ENCODE measurements around the gene PER1. TPM values are rescaled to one million over a fixed set of nuclear protein-coding genes. Genes with fewer than 3 reads are reported as not detected.
A peak's percentile ranks its signal among the peaks of the same experiment; 100 is the strongest.

The PER1 gene, protein sequence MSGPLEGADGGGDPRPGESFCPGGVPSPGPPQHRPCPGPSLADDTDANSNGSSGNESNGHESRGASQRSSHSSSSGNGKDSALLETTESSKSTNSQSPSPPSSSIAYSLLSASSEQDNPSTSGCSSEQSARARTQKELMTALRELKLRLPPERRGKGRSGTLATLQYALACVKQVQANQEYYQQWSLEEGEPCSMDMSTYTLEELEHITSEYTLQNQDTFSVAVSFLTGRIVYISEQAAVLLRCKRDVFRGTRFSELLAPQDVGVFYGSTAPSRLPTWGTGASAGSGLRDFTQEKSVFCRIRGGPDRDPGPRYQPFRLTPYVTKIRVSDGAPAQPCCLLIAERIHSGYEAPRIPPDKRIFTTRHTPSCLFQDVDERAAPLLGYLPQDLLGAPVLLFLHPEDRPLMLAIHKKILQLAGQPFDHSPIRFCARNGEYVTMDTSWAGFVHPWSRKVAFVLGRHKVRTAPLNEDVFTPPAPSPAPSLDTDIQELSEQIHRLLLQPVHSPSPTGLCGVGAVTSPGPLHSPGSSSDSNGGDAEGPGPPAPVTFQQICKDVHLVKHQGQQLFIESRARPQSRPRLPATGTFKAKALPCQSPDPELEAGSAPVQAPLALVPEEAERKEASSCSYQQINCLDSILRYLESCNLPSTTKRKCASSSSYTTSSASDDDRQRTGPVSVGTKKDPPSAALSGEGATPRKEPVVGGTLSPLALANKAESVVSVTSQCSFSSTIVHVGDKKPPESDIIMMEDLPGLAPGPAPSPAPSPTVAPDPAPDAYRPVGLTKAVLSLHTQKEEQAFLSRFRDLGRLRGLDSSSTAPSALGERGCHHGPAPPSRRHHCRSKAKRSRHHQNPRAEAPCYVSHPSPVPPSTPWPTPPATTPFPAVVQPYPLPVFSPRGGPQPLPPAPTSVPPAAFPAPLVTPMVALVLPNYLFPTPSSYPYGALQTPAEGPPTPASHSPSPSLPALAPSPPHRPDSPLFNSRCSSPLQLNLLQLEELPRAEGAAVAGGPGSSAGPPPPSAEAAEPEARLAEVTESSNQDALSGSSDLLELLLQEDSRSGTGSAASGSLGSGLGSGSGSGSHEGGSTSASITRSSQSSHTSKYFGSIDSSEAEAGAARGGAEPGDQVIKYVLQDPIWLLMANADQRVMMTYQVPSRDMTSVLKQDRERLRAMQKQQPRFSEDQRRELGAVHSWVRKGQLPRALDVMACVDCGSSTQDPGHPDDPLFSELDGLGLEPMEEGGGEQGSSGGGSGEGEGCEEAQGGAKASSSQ (N-terminal part only)
- 40.7 and 45.0 TPM in 2 replicates for total RNA-seq

GRCh38 chr17:8152112-8152775 is at the start of gene PER1:
PER1 (minus strand) TSS chr17:8152404; CDS start chr17:8150706, 1,698 bp downstream.
- peak; percentile 13 for ATAC-seq (ENCODE audit: low read depth)
- CTCF ChIA-PET: no interaction called here
- H3K27me3 Mint-ChIP-seq: no peaks in the 10 kb centered on the region
- POLR2A ChIA-PET: interaction anchor here (0.5 to 15.9 kb wide), 8 partner anchors 13 to 309 kb away, joined by 3 to 385 read pairs (median 5); partner anchors contain the start of genes ALOXE3 and CTC1
- H3K9me3 Mint-ChIP-seq: no peaks in the 10 kb centered on the region
- intact Hi-C loops (cut with micrococcal nuclease): loop anchor here (10.0 kb wide), 1 partner anchor 467 kb away; the partner anchor contains the start of genes TP53 and WRAP53
- peaks cover 31% of the 10 kb centered on the region for H3K4me1 Mint-ChIP-seq
- peaks cover 36% of the 10 kb centered on the region for H3K36me3 Mint-ChIP-seq (ENCODE audit: low read depth)
- peak within 1 kb of the TSS; percentile 87 for H3K27ac Mint-ChIP-seq
- peak; percentile 68 for DNase-seq
- peak within 1 kb of the TSS; percentile 90 for H3K4me3 Mint-ChIP-seq
- TF ChIP-seq, protein P1, sequence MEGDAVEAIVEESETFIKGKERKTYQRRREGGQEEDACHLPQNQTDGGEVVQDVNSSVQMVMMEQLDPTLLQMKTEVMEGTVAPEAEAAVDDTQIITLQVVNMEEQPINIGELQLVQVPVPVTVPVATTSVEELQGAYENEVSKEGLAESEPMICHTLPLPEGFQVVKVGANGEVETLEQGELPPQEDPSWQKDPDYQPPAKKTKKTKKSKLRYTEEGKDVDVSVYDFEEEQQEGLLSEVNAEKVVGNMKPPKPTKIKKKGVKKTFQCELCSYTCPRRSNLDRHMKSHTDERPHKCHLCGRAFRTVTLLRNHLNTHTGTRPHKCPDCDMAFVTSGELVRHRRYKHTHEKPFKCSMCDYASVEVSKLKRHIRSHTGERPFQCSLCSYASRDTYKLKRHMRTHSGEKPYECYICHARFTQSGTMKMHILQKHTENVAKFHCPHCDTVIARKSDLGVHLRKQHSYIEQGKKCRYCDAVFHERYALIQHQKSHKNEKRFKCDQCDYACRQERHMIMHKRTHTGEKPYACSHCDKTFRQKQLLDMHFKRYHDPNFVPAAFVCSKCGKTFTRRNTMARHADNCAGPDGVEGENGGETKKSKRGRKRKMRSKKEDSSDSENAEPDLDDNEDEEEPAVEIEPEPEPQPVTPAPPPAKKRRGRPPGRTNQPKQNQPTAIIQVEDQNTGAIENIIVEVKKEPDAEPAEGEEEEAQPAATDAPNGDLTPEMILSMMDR (IDR thresholded peaks at IDR 0.05): no peak

- H3K4me1 Mint-ChIP-seq: peaks cover 18% of the 10 kb centered on the region
- ATAC-seq (ENCODE audit: low read depth) (peak; percentile 10), DNase-seq (no peak)
- H3K36me3 Mint-ChIP-seq (ENCODE audit: low read depth): no peaks in the 10 kb centered on the region
- TF ChIP-seq, protein P1 (IDR thresholded peaks at IDR 0.05): no peak
- H3K27ac Mint-ChIP-seq: no peak overlapping the region
- no peak overlapping the region for H3K4me3 Mint-ChIP-seq
- ChIA-PET POLR2A (interaction anchor here (0.5 to 12.3 kb wide), 11 partner anchors 17 to 1169 kb away, joined by 3 to 365 read pairs (median 5); partner anchors contain the start of genes AURKB, CTC1, PFAS and RANGRF), CTCF (no interaction called here)
- no peaks in the 10 kb centered on the region for H3K27me3 Mint-ChIP-seq
- no peaks in the 10 kb centered on the region for H3K9me3 Mint-ChIP-seq
- intact Hi-C loops (cut with micrococcal nuclease): no loop called here
Measured at GRCh38 chr17:8192070-8192815, 40.0 kb upstream of the PER1 start.

DNA sequence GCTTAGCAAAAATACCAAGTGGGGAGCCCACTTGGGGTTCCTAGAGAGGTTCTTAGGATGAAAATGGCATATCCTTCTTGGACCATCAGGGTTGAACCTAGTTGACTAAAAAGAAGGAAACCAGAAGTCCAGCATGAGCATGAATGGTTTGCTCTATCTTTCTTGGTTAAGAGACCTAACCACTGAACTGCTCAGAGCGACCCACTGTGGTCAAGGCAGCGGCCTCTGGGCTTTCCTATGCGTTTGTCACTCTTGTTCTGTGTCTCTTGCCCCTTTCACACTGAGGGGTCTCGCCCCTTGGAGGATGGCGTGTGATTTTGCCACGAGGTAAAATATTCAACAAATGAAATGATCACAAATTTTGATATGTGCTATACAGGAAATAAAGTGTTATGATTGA is 38.3 kb upstream of the PER1 start:
- DNase-seq: no peak
- no peak for ATAC-seq (ENCODE audit: low read depth)
- peak overlapping the region; percentile 95 for H3K27ac Mint-ChIP-seq

More for the DNA sequence above, 38.3 kb upstream of the PER1 start:
- ChIA-PET CTCF (interaction anchor here (0.9 to 1.0 kb wide), 2 partner anchors 9 to 56 kb away, joined by 3 read pairs; no protein-coding TSS in a partner anchor), POLR2A (interaction anchor here (0.6 to 12.3 kb wide), 23 partner anchors 10 to 775 kb away, joined by 3 to 365 read pairs (median 8); partner anchors contain the start of genes AURKB, CTC1, PFAS and PIK3R5)
- H3K4me1 Mint-ChIP-seq: peaks cover 11% of the 10 kb centered on the region
- intact Hi-C loops (cut with micrococcal nuclease): loop anchor here (1.0 kb wide), 3 partner anchors 10 to 105 kb away; partner anchors contain the start of genes AURKB and SLC25A35
- no peaks in the 10 kb centered on the region for H3K36me3 Mint-ChIP-seq (ENCODE audit: low read depth)
- H3K9me3 Mint-ChIP-seq: no peaks in the 10 kb centered on the region
- TF ChIP-seq, protein P1 (IDR thresholded peaks at IDR 0.05): no peak
- H3K27me3 Mint-ChIP-seq: no peaks in the 10 kb centered on the region
- H3K4me3 Mint-ChIP-seq: no peak overlapping the region

All from activated B cell treated with CpG ODN at 0.5 μM for 24 hours (primary cell).